Spleen (tissue), 3 donors: Measurements from ENCODE around the gene PIK3CB.

Experiments
- POLR2A ChIP-seq, 3 donors: fragments of 450-650 bp; IDR thresholded peaks; one replicate each; pipeline ENCODE4 v1.5.1; 2017; ENCODE audit warnings: antibody characterized with exemption in 3 of 3, mild to moderate bottlenecking in 1 of 3
- POLR2AphosphoS5 ChIP-seq, 3 donors: sonication (generic); formaldehyde crosslinking; IDR thresholded peaks; one replicate each; pipeline ENCODE4 v1.5.1; 2017; ENCODE audit warnings: antibody characterized with exemption in 3 of 3

- TF ChIP-seq POLR2A (IDR thresholded peaks at IDR 0.05), result no peak
- TF ChIP-seq POLR2AphosphoS5 (IDR thresholded peaks at IDR 0.05), result no peak
Observed at GRCh38 chr3:138775254-138775595, 59.5 kb downstream of the PIK3CB start.
